ENCODE data around the gene TMUB2. TPM values are rescaled to one million over a fixed set of nuclear protein-coding genes. Genes with fewer than 3 reads are reported as not detected.
A peak's percentile ranks its signal among the peaks of the same experiment; 100 is the strongest.

TMUB2 gene
- total RNA-seq, 2 experiments from 2014 or later = 21.3 to 25.9 TPM

GRCh38 chr17:44184212-44184810, 2.5 kb upstream of the TMUB2 start:
- Histone ChIP-seq H3K4me1 (ENCODE audit: insufficient read depth, low read length, poor library complexity, severe bottlenecking) (peaks cover 26% of the 10 kb centered on the region), H3K27ac (ENCODE audit: low read depth, low read length, poor library complexity, severe bottlenecking) (no peak overlapping the region), H2AFZ (ENCODE audit: low read length) (no peak overlapping the region), H3K9me3 (ENCODE audit: low read length) (no peaks in the 10 kb centered on the region), H3K4me3 (ENCODE audit: low read depth, low read length, poor library complexity, severe bottlenecking) (peak overlapping the region; percentile 76), H3K36me3 (ENCODE audit: insufficient read depth, low read length) (peaks cover 34% of the 10 kb centered on the region), H3K9me2 (ENCODE audit: insufficient read depth, low read length) (no peaks in the 10 kb centered on the region), H4K20me1 (ENCODE audit: insufficient read depth, low read length) (peaks cover 18% of the 10 kb centered on the region), H3K4me2 (ENCODE audit: low read length) (peak overlapping the region; percentile 96), H3K79me2 (ENCODE audit: insufficient read depth, low read depth, low read length) (peaks cover 57% of the 10 kb centered on the region)
- no peak for DNase-seq (ENCODE audit: low spot score)
- POLR2A ChIA-PET = interaction anchor here (1.1 to 1.7 kb wide), 2 partner anchors 14 to 33 kb away, joined by 3 to 6 read pairs; no protein-coding TSS in a partner anchor
- intact Hi-C loops (cut with micrococcal nuclease; ENCODE audit: unreplicated experiment) = no loop called here
- TF ChIP-seq CTCF (conservative IDR thresholded peaks at IDR 0.05; ENCODE audit: low read length) (no peak), EZH2phosphoT487 (IDR thresholded peaks at IDR 0.05; ENCODE audit: borderline replicate concordance, low read depth, low read length) (no peak)
- no TSS peak for BruUV-seq (replicated peaks)
- CTCF ChIA-PET (ENCODE audit: unreplicated experiment) = interaction anchor here (1.8 kb wide), 1 partner anchor 61 kb away, joined by 5 read pairs; the partner anchor contains the start of gene HDAC5

- Histone ChIP-seq H3K36me3 (ENCODE audit: insufficient read depth, low read length) (peaks cover 48% of the 10 kb centered on the region), H3K79me2 (ENCODE audit: insufficient read depth, low read depth, low read length) (peaks cover 50% of the 10 kb centered on the region), H3K9me3 (ENCODE audit: low read length) (no peaks in the 10 kb centered on the region), H3K27ac (ENCODE audit: low read depth, low read length, poor library complexity, severe bottlenecking) (peak overlapping the region; percentile 68), H3K9me2 (ENCODE audit: insufficient read depth, low read length) (no peaks in the 10 kb centered on the region), H3K4me1 (ENCODE audit: insufficient read depth, low read length, poor library complexity, severe bottlenecking) (peaks cover 26% of the 10 kb centered on the region), H3K4me3 (ENCODE audit: low read depth, low read length, poor library complexity, severe bottlenecking) (peak overlapping the region; percentile 76), H3K4me2 (ENCODE audit: low read length) (peak overlapping the region; percentile 90), H4K20me1 (ENCODE audit: insufficient read depth, low read length) (peaks cover 18% of the 10 kb centered on the region), H2AFZ (ENCODE audit: low read length) (peak overlapping the region; percentile 70)
- no peak for DNase-seq (ENCODE audit: low spot score)
- BruUV-seq (replicated peaks) = no TSS peak
- CTCF ChIA-PET (ENCODE audit: unreplicated experiment) = interaction anchor here (1.0 to 1.9 kb wide), 2 partner anchors 11 to 16 kb away, joined by 3 to 5 read pairs; no protein-coding TSS in a partner anchor
- TF ChIP-seq CTCF (conservative IDR thresholded peaks at IDR 0.05; ENCODE audit: low read length) (no peak), EZH2phosphoT487 (IDR thresholded peaks at IDR 0.05; ENCODE audit: borderline replicate concordance, low read depth, low read length) (no peak)
- POLR2A ChIA-PET = interaction anchor here (1.1 kb wide), 1 partner anchor 32 kb away, joined by 3 read pairs; no protein-coding TSS in a partner anchor
- intact Hi-C loops (cut with micrococcal nuclease; ENCODE audit: unreplicated experiment) = loop anchor here (5.0 kb wide), 2 partner anchors 45 to 115 kb away; partner anchors contain the start of genes G6PC3 and HROB
These were observed 543 bp downstream of the TMUB2 start for GRCh38 chr17:44187131-44187899.
